GM20000 (cell line): ENCODE measurements around the gene ADCY2.
A peak's percentile ranks its signal among the peaks of the same experiment; 100 is the strongest.

ENCODE experiments used
- DNase-seq: peaks from one replicate; pipeline ENCODE4 v3.0.0; 2012; ENCODE audit warnings: low spot score
- CTCF ChIP-seq: IDR thresholded peaks from 2 replicates; pipeline ENCODE4 v1.5.1; 2012; ENCODE audit warnings: mild to moderate bottlenecking, control low read depth; ENCODE audit errors: extremely low read depth, missing control alignments

The ADCY2 gene

GRCh38 chr5:7851617-7852289, 455.8 kb downstream of the ADCY2 start:
- no peak for TF ChIP-seq CTCF
- DNase-seq, result peak; percentile 17

GRCh38 chr5:7852542-7852941, 456.6 kb downstream of the ADCY2 start:
- no peak for TF ChIP-seq CTCF
- no peak for DNase-seq

- no peak for DNase-seq
- TF ChIP-seq CTCF, result no peak
These were observed 457.1 kb downstream of the ADCY2 start for GRCh38 chr5:7852988-7853387.

GRCh38 chr5:7855611-7856010, 459.7 kb downstream of the ADCY2 start:
- no peak for DNase-seq
- TF ChIP-seq CTCF, result no peak

GRCh38 chr5:7856855-7857254, 460.9 kb downstream of the ADCY2 start:
- peak; percentile 32 for TF ChIP-seq CTCF
- peak; percentile 34 for DNase-seq

- no peak for TF ChIP-seq CTCF
- DNase-seq, result no peak
These were observed 461.4 kb downstream of the ADCY2 start for GRCh38 chr5:7857361-7857760.

- no peak for TF ChIP-seq CTCF
- DNase-seq, result no peak
These were observed 462.1 kb downstream of the ADCY2 start for GRCh38 chr5:7857926-7858632.
